ENCODE data around the gene TMED7.

DNA sequence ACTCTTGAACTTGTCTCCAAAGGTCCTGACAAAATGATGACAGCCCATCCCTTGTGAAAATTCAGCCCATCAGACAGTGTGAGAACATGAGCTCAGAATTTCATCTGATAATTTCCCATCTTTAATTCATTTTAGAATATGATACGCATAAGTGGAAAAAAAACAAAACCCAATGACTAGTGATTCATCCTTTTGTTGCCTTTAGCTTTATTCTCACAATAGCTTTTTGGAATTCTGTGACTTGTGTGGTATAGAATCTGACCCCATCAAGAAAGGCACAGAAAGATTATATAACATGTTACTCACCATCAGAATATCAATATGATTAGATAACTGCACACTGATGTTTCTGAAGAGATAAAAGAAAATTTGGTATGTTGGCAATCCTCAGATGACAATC, 16.1 kb upstream of the TMED7 start:
- TF ChIP-seq POLR2AphosphoS5 (IDR thresholded peaks at IDR 0.05; ENCODE audit: low read depth, low read length) (no peak), POLR2A (IDR thresholded peaks at IDR 0.05; ENCODE audit: low read depth, low read length) (no peak)
